Neural cell (in vitro differentiated cells): ENCODE data around the gene TPM1. TPM values are rescaled to one million over a fixed set of nuclear protein-coding genes. Genes with fewer than 3 reads are reported as not detected.

ENCODE experiments used
- H2AFZ ChIP-seq: fragments of 200-600, 300-800 bp; sonication (generic), shearing (Covaris generic); 2 replicates; pipeline ENCODE4 v1.6.0; 2014; ENCODE audit warnings: low read depth, mild to moderate bottlenecking, antibody characterized with exemption, low read length, moderate library complexity
- H3F3A ChIP-seq: fragments of 200-600 bp; shearing (Covaris generic); 2 replicates; pipeline ENCODE4 v1.6.1; 2016; ENCODE audit warnings: mild to moderate bottlenecking, moderate library complexity, mixed read lengths, antibody characterized with exemption, low read length; ENCODE audit not compliant: insufficient read depth, poor library complexity, severe bottlenecking
- H3K27ac ChIP-seq: fragments of 200-600, 300-800 bp; sonication (generic), shearing (Covaris generic); 2 replicates; pipeline ENCODE4 v1.5.1; 2014; ENCODE audit warnings: mild to moderate bottlenecking, low read length, moderate library complexity
- H3K27me3 ChIP-seq: fragments of 300-800, 200-600 bp; sonication (generic), shearing (Covaris generic); 2 replicates; pipeline ENCODE4 v1.6.0; 2014; ENCODE audit warnings: mild to moderate bottlenecking, low read depth, low read length, moderate library complexity; ENCODE audit not compliant: insufficient read depth
- H3K36me3 ChIP-seq: fragments of 300-800, 200-600 bp; sonication (generic), shearing (Covaris generic); 2 replicates; pipeline ENCODE4 v1.5.1; 2014; ENCODE audit warnings: mild to moderate bottlenecking, antibody characterized with exemption, low read length, moderate library complexity; ENCODE audit not compliant: insufficient read depth
- H3K4me2 ChIP-seq: fragments of 300-800, 200-600 bp; sonication (generic), shearing (Covaris generic); 2 replicates; pipeline ENCODE4 v1.6.0; 2014; ENCODE audit warnings: mild to moderate bottlenecking, low read length
- H3K4me3 ChIP-seq: fragments of 300-800, 200-600 bp; sonication (generic), shearing (Covaris generic); 2 replicates; pipeline ENCODE4 v1.5.1; 2014; ENCODE audit warnings: mild to moderate bottlenecking, low read length, moderate library complexity
- H3K79me2 ChIP-seq: fragments of 200-600 bp; shearing (Covaris generic); replicated peaks from 2 replicates; pipeline ENCODE4 v1.6.0; 2014; ENCODE audit warnings: mild to moderate bottlenecking, low read length, moderate library complexity; ENCODE audit not compliant: insufficient read depth
- H3K9ac ChIP-seq: fragments of 300-800, 200-600 bp; sonication (generic), shearing (Covaris generic); 2 replicates; pipeline ENCODE4 v1.6.1; 2016; ENCODE audit warnings: mild to moderate bottlenecking, low read length, mixed read lengths
- H3K9me2 ChIP-seq: fragments of 200-600 bp; shearing (Covaris generic); 2 replicates; pipeline ENCODE4 v1.6.1; 2016; ENCODE audit warnings: mild to moderate bottlenecking, low read length, mixed read lengths; ENCODE audit not compliant: insufficient read depth
- H3K9me3 ChIP-seq: fragments of 200-600, 300-800 bp; sonication (generic), shearing (Covaris generic); 2 replicates; pipeline ENCODE4 v1.6.1; 2016; ENCODE audit warnings: mild to moderate bottlenecking, mixed run types, low read length, moderate library complexity, mixed read lengths
- H4K20me1 ChIP-seq: fragments of 200-600 bp; shearing (Covaris generic); 2 replicates; pipeline ENCODE4 v1.6.1; 2016; ENCODE audit warnings: mild to moderate bottlenecking, mixed run types; ENCODE audit not compliant: insufficient read depth
- EP300 ChIP-seq: fragments of 450-650 bp; conservative IDR thresholded peaks from 2 replicates; pipeline ENCODE4 v1.6.1; 2014; ENCODE audit warnings: antibody characterized with exemption, mild to moderate bottlenecking, moderate library complexity; ENCODE audit not compliant: poor library complexity, severe bottlenecking
- EZH2 ChIP-seq: fragments of 200-600, 300-800 bp; shearing (Covaris generic), sonication (generic); IDR thresholded peaks from 2 replicates; pipeline ENCODE4 v1.6.1; 2014; ENCODE audit warnings: antibody characterized with exemption, low read length, borderline replicate concordance, mild to moderate bottlenecking; ENCODE audit not compliant: insufficient read depth, poor library complexity, severe bottlenecking
- MXI1 ChIP-seq: fragments of 450-650 bp; conservative IDR thresholded peaks from 2 replicates; pipeline ENCODE4 v1.6.1; 2014; ENCODE audit warnings: antibody characterized with exemption, mild to moderate bottlenecking; ENCODE audit not compliant: poor library complexity, severe bottlenecking
- POLR2AphosphoS5 ChIP-seq: IDR thresholded peaks from 2 replicates; pipeline ENCODE4 v1.6.1; 2012
- RAD21 ChIP-seq: fragments of 450-650 bp; conservative IDR thresholded peaks from 2 replicates; pipeline ENCODE4 v1.6.1; 2014; ENCODE audit warnings: antibody characterized with exemption, mild to moderate bottlenecking, moderate library complexity
- SMC3 ChIP-seq: fragments of 450-650 bp; conservative IDR thresholded peaks from 2 replicates; pipeline ENCODE4 v1.6.1; 2014; ENCODE audit warnings: antibody characterized with exemption, mild to moderate bottlenecking, moderate library complexity; ENCODE audit not compliant: poor library complexity
- TAF1 ChIP-seq: IDR thresholded peaks from 2 replicates; pipeline ENCODE4 v1.6.1; 2012; ENCODE audit warnings: low read depth
- polyA plus RNA-seq: library from polyadenylated mRNA; depleted of rRNA; stranded (reverse); fragments of >200 nt; gene quantifications from 2 replicates; pipeline ENCODE4 v1.2.3, GENCODE V29; 2014
- TF ChIP-seq, protein P1 (sequence below): IDR thresholded peaks from 2 replicates; pipeline ENCODE4 v1.6.1; 2012; ENCODE audit warnings: borderline replicate concordance
- TF ChIP-seq, protein P2 (sequence below): fragments of 450-650 bp; IDR thresholded peaks from 2 replicates; pipeline ENCODE4 v1.5.1; 2014; ENCODE audit warnings: antibody characterized with exemption, mild to moderate bottlenecking, moderate library complexity; ENCODE audit not compliant: poor library complexity, severe bottlenecking

TPM1 gene
- polyA plus RNA-seq, 1 donor from 2014 or later = 254 TPM

DNA sequence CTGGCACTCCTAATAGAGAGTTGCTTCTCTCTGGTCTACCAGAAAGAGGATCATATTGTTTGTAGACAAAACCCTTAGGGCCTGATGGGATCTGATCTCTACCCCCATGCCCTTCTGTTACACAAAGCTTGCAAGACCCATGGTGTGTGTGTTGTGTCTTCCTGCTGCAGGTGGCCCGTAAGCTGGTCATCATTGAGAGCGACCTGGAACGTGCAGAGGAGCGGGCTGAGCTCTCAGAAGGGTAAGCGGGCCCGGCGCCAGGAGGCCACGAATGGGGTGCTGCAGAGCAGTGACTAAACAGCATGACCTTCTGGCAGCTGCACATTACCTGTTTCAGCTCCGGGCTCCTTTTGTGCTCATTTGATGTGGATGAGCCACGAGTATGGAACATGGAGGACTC is 18.2 kb downstream of the TPM1 start:
- TF ChIP-seq, protein P1, sequence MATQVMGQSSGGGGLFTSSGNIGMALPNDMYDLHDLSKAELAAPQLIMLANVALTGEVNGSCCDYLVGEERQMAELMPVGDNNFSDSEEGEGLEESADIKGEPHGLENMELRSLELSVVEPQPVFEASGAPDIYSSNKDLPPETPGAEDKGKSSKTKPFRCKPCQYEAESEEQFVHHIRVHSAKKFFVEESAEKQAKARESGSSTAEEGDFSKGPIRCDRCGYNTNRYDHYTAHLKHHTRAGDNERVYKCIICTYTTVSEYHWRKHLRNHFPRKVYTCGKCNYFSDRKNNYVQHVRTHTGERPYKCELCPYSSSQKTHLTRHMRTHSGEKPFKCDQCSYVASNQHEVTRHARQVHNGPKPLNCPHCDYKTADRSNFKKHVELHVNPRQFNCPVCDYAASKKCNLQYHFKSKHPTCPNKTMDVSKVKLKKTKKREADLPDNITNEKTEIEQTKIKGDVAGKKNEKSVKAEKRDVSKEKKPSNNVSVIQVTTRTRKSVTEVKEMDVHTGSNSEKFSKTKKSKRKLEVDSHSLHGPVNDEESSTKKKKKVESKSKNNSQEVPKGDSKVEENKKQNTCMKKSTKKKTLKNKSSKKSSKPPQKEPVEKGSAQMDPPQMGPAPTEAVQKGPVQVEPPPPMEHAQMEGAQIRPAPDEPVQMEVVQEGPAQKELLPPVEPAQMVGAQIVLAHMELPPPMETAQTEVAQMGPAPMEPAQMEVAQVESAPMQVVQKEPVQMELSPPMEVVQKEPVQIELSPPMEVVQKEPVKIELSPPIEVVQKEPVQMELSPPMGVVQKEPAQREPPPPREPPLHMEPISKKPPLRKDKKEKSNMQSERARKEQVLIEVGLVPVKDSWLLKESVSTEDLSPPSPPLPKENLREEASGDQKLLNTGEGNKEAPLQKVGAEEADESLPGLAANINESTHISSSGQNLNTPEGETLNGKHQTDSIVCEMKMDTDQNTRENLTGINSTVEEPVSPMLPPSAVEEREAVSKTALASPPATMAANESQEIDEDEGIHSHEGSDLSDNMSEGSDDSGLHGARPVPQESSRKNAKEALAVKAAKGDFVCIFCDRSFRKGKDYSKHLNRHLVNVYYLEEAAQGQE = no peak
- TF ChIP-seq POLR2AphosphoS5 (no peak), TAF1 (no peak), MXI1 (no peak), EP300 (no peak), RAD21 (no peak), SMC3 (no peak), EZH2 (no peak)
- TF ChIP-seq, protein P2, sequence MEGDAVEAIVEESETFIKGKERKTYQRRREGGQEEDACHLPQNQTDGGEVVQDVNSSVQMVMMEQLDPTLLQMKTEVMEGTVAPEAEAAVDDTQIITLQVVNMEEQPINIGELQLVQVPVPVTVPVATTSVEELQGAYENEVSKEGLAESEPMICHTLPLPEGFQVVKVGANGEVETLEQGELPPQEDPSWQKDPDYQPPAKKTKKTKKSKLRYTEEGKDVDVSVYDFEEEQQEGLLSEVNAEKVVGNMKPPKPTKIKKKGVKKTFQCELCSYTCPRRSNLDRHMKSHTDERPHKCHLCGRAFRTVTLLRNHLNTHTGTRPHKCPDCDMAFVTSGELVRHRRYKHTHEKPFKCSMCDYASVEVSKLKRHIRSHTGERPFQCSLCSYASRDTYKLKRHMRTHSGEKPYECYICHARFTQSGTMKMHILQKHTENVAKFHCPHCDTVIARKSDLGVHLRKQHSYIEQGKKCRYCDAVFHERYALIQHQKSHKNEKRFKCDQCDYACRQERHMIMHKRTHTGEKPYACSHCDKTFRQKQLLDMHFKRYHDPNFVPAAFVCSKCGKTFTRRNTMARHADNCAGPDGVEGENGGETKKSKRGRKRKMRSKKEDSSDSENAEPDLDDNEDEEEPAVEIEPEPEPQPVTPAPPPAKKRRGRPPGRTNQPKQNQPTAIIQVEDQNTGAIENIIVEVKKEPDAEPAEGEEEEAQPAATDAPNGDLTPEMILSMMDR = no peak
- Histone ChIP-seq H3K4me3 (no peak overlapping the region), H3K9ac (no peak overlapping the region), H3K9me3 (no peaks in the 10 kb centered on the region), H3K9me2 (no peaks in the 10 kb centered on the region), H3K27me3 (no peaks in the 10 kb centered on the region), H4K20me1 (no peaks in the 10 kb centered on the region), H2AFZ (no peak overlapping the region), H3K27ac (no peak overlapping the region), H3K4me2 (no peak overlapping the region), H3K79me2 (peaks cover 3% of the 10 kb centered on the region), H3K36me3 (peaks cover 35% of the 10 kb centered on the region), H3F3A (no peaks in the 10 kb centered on the region)

DNA sequence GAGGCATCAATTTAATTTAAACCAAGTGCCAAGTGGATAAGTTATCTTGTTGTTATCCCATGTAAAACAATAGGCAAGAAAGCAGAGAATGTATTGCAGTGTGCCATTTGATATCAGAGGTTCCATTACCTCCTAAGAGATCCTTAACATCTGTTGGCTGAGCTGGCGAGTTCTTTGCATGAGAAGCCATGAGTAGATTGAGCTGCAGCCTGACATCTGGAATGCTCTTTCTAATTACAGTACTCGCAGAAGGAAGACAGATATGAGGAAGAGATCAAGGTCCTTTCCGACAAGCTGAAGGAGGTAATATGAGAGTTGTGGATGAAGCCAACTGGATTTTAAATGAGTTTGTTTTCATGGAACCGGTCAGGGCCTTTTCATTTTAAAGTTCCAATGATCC is 19.4 kb downstream of the TPM1 start:
- Histone ChIP-seq H3F3A (no peaks in the 10 kb centered on the region), H3K79me2 (no peaks in the 10 kb centered on the region), H3K4me2 (no peak overlapping the region), H4K20me1 (no peaks in the 10 kb centered on the region), H3K9ac (no peak overlapping the region), H3K36me3 (peaks cover 32% of the 10 kb centered on the region), H3K27ac (no peak overlapping the region), H3K9me2 (no peaks in the 10 kb centered on the region), H3K9me3 (no peaks in the 10 kb centered on the region), H2AFZ (no peak overlapping the region), H3K27me3 (no peaks in the 10 kb centered on the region), H3K4me3 (no peak overlapping the region)
- TF ChIP-seq MXI1 (no peak), SMC3 (no peak), RAD21 (no peak), EZH2 (no peak), TAF1 (no peak), POLR2AphosphoS5 (no peak), EP300 (no peak)
- TF ChIP-seq, protein P1 = no peak
- TF ChIP-seq, protein P2 = no peak
